Gastrocnemius medialis (tissue), 4 donors: ENCODE measurements around the gene TFF1. TPM values are rescaled to one million over a fixed set of nuclear protein-coding genes. Genes with fewer than 3 reads are reported as not detected.

Experiments used
- ATAC-seq, 2 donors: fragments of 150-250 bp; one replicate each; pipeline ENCODE4 v1.9.1; 2016
- DNase-seq, 2 donors: peaks; one replicate each; pipeline ENCODE4 v3.0.0-alpha.2; 2019
- H3K27ac ChIP-seq, 4 donors: fragments of 200-600 bp; sonication (generic); 1 replicate in 1 of 4; 2 replicates in 3 of 4; pipeline ENCODE4 v1.5.1; 2016 to 2018; ENCODE audit warnings: mild to moderate bottlenecking in 2 of 4, moderate library complexity in 1 of 4
- H3K27me3 ChIP-seq, 3 donors: fragments of 200-600 bp; sonication (generic) in 2 of 3; 1 replicate in 1 of 3; 2 replicates in 2 of 3; pipeline versions ENCODE4 v1.5.1 to v1.6.0; 2016 to 2019; ENCODE audit warnings: mild to moderate bottlenecking in 1 of 3, moderate library complexity in 1 of 3
- H3K36me3 ChIP-seq, 2 donors: fragments of 200-600 bp; sonication (generic) in 1 of 2; one replicate each; pipeline ENCODE4 v1.5.1; 2017 to 2018
- H3K4me1 ChIP-seq, 2 donors: fragments of 200-600 bp; sonication (generic) in 1 of 2; one replicate each; pipeline ENCODE4 v1.5.1; 2016 to 2017; ENCODE audit warnings: mild to moderate bottlenecking in 2 of 2
- H3K4me3 ChIP-seq, 4 donors: fragments of 200-600 bp; sonication (generic) in 3 of 4; 1 replicate in 1 of 4; 2 replicates in 3 of 4; pipeline ENCODE4 v1.5.1; 2016 to 2019; ENCODE audit warnings: mild to moderate bottlenecking in 2 of 4
- H3K9me3 ChIP-seq, 3 donors: fragments of 200-600 bp; sonication (generic) in 2 of 3; 1 replicate in 1 of 3; 2 replicates in 2 of 3; pipeline ENCODE4 v1.5.1; 2016 to 2019
- POLR2A ChIP-seq, 2 donors: fragments of 450-650 bp; IDR thresholded peaks; one replicate each; pipeline ENCODE4 v1.6.1; 2017; ENCODE audit warnings: antibody characterized with exemption in 2 of 2, mild to moderate bottlenecking in 2 of 2, moderate library complexity in 2 of 2
- in situ Hi-C, 4 donors: fragments of 200-750 bp; cut with MboI; loops; one replicate each; pipeline versions ENCODE4 v1.15.0 to v1.8.0; 2017; ENCODE audit warnings: low sequenced_read_pairs in 4 of 4
- intact Hi-C: fragments of 100-400 bp; cut with DNase I; formaldehyde crosslinking; loops from one replicate; pipeline ENCODE4 v1.15.1; 2023; ENCODE audit warnings: low total_unique reads
- total RNA-seq, 4 donors: library from RNA; depleted of rRNA; stranded (reverse); fragments of >200 nt; gene quantifications; one replicate each; pipeline versions ENCODE4 v1.1.0 to v1.2.3, GENCODE V29; 2016
- TF ChIP-seq, protein P1 (sequence below), 5 experiments: fragments of 450-650 bp in 3 of 5; fragments of 200-600 bp in 2 of 5; sonication (generic) in 2 of 5; IDR thresholded peaks in 4 of 5; conservative IDR thresholded peaks in 1 of 5; 1 replicate in 4 of 5; 2 replicates in 1 of 5; pipeline ENCODE4 v1.5.1; 2016 to 2019; ENCODE audit warnings: antibody characterized with exemption in 5 of 5, mild to moderate bottlenecking in 3 of 5, moderate library complexity in 3 of 5

The TFF1 gene
- total RNA-seq, 4 donors from 2014 or later = not detected

DNA sequence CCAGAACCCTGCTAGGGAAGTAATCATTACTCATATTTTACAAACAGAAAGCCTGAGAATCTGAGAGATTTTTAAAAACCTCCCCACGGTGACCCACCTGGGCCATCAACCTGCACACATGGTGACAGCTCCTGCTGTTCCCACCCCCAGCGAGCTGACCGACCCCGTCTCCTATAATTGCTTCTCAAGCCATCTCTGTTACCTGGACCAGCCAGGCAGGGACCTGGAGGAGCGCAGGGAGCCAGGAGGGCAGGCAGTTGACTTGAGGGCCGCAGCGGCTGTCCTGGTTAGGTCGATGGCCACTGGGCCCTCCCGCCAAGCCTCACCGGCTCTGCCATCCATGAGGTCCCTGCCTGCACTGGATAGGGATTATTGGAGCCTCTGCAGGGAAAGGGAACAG, 23.2 kb downstream of the TFF1 start:
- Histone ChIP-seq H3K9me3 (no peaks in the 10 kb centered on the region), H3K4me3 (no peak overlapping the region), H3K27ac (no peak overlapping the region), H3K36me3 (no peaks in the 10 kb centered on the region), H3K27me3 (peaks cover 0 to 6% (median 0%) of the 10 kb centered on the region in 3 donors), H3K4me1 (no peaks in the 10 kb centered on the region)
- in situ Hi-C loops (loop anchor here in 1 of 4 donors (25.0 kb wide), 1 partner anchor 94 kb away; no protein-coding TSS in a partner anchor), intact Hi-C loops (no loop called here)
- ATAC-seq = no peak
- DNase-seq = no peak
- TF ChIP-seq, protein P1, sequence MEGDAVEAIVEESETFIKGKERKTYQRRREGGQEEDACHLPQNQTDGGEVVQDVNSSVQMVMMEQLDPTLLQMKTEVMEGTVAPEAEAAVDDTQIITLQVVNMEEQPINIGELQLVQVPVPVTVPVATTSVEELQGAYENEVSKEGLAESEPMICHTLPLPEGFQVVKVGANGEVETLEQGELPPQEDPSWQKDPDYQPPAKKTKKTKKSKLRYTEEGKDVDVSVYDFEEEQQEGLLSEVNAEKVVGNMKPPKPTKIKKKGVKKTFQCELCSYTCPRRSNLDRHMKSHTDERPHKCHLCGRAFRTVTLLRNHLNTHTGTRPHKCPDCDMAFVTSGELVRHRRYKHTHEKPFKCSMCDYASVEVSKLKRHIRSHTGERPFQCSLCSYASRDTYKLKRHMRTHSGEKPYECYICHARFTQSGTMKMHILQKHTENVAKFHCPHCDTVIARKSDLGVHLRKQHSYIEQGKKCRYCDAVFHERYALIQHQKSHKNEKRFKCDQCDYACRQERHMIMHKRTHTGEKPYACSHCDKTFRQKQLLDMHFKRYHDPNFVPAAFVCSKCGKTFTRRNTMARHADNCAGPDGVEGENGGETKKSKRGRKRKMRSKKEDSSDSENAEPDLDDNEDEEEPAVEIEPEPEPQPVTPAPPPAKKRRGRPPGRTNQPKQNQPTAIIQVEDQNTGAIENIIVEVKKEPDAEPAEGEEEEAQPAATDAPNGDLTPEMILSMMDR (IDR thresholded peaks at IDR 0.05 in 4 of 5, conservative IDR thresholded peaks at IDR 0.05 in 1 of 5) = no peak
- TF ChIP-seq POLR2A (IDR thresholded peaks at IDR 0.05) = no peak

DNA sequence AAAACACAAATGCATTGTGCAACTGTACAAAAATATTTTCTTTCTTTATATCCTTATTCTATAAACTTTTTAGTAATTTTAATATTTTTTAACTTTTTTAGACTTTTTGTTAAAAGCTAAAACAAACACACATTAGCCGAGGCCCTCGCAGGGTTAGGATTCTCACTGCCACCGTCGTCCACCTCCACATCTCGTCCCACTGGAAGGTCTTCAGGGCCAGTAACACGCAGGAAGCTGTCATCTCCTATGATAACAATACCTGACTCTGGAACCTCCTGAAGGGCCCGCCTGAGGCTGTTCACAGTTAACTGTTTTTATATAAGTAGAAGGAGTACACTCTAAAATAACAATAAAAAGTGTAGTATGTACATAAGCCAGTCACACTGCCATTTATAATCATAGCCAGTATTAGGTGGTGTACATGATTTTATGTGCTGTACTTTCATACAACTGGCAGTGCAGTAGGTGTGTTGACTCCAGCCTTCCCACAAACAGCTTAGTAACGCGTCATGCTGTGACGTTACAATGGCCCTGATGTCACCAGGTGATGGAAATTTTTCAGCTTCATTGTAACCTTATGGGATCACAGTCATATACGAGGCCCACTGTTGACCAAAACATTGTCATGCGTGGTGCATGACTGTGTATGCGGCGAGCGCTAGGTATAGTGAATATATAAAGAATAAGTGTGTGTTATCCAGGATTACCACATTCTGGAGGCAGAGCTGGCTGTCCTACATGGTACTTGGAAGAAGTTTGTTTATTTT, 24.4 kb downstream of the TFF1 start:
- DNase-seq (no peak), ATAC-seq (no peak)
- intact Hi-C loops = no loop called here
- H3K27ac ChIP-seq = no peak overlapping the region
- H3K4me1 ChIP-seq = no peaks in the 10 kb centered on the region
- H3K4me3 ChIP-seq = no peak overlapping the region
- no peaks in the 10 kb centered on the region for H3K36me3 ChIP-seq
- TF ChIP-seq, protein P1 (IDR thresholded peaks at IDR 0.05 in 4 of 5, conservative IDR thresholded peaks at IDR 0.05 in 1 of 5) = no peak
- no peak for TF ChIP-seq POLR2A (IDR thresholded peaks at IDR 0.05)
- no peaks in the 10 kb centered on the region for H3K9me3 ChIP-seq
- peaks cover 0 to 2% (median 0%) of the 10 kb centered on the region in 3 donors for H3K27me3 ChIP-seq
- in situ Hi-C loops = loop anchor here in 1 of 4 donors (25.0 kb wide), 1 partner anchor 95 kb away; no protein-coding TSS in a partner anchor

DNA sequence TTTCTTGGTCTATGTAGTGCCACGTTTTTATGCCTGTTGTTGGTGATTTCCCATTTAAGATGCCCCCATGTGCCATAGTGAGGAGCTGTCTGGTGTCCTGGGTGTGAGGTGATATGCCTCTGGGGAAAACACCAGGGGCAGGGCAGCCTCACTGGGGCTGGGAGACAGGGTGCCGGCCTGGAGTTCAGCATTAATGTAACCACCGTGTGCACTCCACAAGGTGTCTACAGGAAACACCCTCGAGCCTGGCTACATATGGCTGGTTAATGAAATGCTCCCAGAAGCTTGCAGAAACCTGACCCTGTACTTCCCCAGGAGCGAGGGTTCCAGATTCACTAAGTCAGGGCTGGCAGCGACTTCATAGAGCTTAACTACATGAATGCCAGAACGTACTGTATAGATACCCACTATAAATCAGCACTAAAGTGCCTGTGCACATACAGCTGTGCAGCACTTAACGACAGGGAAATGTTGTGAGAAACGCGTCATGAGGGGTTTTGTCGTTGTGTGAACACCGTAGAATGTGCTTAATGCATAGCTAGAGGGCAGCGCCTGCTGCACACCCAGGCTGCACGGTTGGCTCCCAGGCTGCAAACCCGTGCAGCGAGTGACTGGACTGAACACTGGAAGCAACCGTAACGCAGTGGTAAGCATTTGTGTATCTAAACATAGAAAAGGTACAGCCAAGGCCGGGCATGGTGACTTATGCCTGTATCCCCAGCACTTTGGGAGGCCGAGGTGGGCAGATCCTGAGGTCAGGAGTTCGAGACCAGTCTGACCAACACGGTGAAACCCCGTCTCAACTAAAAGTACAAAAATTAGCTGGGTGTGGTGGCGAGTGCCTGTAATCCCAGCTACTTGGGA, 25.9 kb downstream of the TFF1 start:
- DNase-seq (no peak), ATAC-seq (no peak)
- Histone ChIP-seq H3K4me3 (no peak overlapping the region), H3K4me1 (no peaks in the 10 kb centered on the region), H3K27me3 (peaks cover 0 to 7% (median 5%) of the 10 kb centered on the region in 3 donors), H3K36me3 (no peaks in the 10 kb centered on the region), H3K9me3 (no peaks in the 10 kb centered on the region), H3K27ac (no peak overlapping the region)
- TF ChIP-seq POLR2A (IDR thresholded peaks at IDR 0.05) = no peak
- TF ChIP-seq, protein P1 (IDR thresholded peaks at IDR 0.05 in 4 of 5, conservative IDR thresholded peaks at IDR 0.05 in 1 of 5) = no peak
- in situ Hi-C loops = loop anchor here in 1 of 4 donors (25.0 kb wide), 1 partner anchor 97 kb away; no protein-coding TSS in a partner anchor
- intact Hi-C loops = no loop called here

DNA sequence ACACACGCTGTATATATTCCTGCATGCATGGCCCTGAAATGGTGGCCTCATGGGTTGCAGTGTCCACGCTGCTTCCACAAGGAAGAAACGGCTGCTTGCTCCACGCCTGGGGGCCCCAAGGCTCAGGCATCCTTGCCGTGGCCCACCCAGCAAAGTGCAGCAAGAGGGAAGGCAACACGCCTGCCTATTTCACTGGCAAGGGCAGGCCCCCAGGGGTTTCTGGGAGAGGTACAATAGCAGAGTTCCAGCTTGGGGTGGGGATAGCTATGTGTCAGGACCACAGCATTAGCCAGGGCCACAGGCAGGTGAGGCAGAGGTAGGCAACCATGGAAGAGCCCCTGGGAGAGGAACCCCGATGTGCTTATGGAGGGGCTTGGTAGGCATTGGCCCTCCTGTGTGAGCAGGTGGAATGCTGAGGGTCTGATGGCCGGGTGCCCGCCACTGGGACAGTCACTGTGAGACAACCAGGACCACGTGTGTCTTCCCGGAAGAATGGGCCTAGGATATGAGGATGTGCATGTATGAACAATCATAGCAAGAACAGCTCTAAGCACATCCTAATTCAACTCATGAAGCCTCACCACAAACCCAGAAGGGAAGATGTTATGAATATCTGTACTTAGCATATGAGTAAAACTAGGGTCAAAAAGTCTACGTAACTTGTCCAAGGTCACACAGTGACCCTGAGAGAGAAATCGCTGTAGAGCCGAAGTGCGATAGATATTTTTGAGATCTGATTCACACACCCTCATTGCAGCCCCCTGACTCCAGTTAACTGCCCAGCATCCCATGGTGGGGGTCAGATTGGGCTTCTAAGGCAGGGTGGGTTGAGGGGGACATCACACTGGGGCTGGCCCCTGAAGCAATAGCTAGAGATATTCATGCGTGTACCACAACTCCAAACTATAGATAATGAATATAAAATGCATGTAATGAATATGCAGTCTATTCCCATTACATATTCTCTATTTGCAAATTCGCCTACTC, 27.3 kb downstream of the TFF1 start:
- H3K27ac ChIP-seq = no peak overlapping the region
- H3K4me3 ChIP-seq = no peak overlapping the region
- intact Hi-C loops = loop anchor here (10.0 kb wide), 1 partner anchor 196 kb away; no protein-coding TSS in a partner anchor
- H3K9me3 ChIP-seq = no peaks in the 10 kb centered on the region
- DNase-seq = no peak
- no peaks in the 10 kb centered on the region for H3K36me3 ChIP-seq
- TF ChIP-seq, protein P1 (IDR thresholded peaks at IDR 0.05 in 4 of 5, conservative IDR thresholded peaks at IDR 0.05 in 1 of 5) = no peak
- TF ChIP-seq POLR2A (IDR thresholded peaks at IDR 0.05) = no peak
- ATAC-seq = no peak
- H3K4me1 ChIP-seq = no peaks in the 10 kb centered on the region
- H3K27me3 ChIP-seq = peaks cover 3 to 15% (median 7%) of the 10 kb centered on the region in 3 donors
- in situ Hi-C loops = loop anchor here in 1 of 4 donors (25.0 kb wide), 1 partner anchor 98 kb away; no protein-coding TSS in a partner anchor
